ENCODE results near the gene NARS2. TPM values are rescaled to one million over a fixed set of nuclear protein-coding genes. Genes with fewer than 3 reads are reported as not detected.

The NARS2 gene
- total RNA-seq, 1 experiment from 2014 or later: 30.2 TPM

- Histone ChIP-seq H3K4me1 (no peaks in the 10 kb centered on the region), H3K27ac (no peak overlapping the region), H3K36me3 (peaks cover 7% of the 10 kb centered on the region), H3K4me3 (no peak overlapping the region), H3K27me3 (no peaks in the 10 kb centered on the region), H3K9me3 (replicated peaks) (no peaks in the 10 kb centered on the region)
- no peak for DNase-seq
Measured at GRCh38 chr11:78438298-78438975, 136.2 kb downstream of the NARS2 start.

GRCh38 chr11:78432956-78433355, 141.7 kb downstream of the NARS2 start:
- Histone ChIP-seq H3K27ac (no peak overlapping the region), H3K27me3 (no peaks in the 10 kb centered on the region), H3K4me3 (no peak overlapping the region), H3K36me3 (0 out of 2 replicates have a peak, but pooled peaks cover 2% of the 10 kb centered on the region), H3K9me3 (replicated peaks) (no peaks in the 10 kb centered on the region), H3K4me1 (no peaks in the 10 kb centered on the region)
- no peak for DNase-seq

DNA sequence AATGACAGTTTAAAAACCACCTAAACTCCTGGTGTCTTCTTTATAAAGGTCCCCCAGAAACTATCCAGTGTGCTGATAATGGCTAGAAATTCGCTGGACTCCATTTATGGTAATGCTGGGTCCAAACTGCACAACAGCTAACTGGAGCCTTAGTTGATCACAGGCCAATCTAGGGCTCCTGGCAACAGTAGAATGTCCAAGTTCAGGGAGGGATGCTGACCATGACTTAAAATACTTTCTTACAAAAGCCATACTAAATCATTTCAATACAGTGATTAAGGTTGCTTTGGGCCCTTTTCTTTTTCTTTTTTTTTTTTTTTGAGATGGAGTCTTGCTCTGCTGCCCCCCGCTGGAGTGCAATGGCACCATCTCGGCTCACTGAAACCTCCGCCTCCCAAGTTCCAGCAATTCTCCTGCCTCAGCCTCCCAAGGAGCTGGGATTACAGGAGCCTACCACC, 142.6 kb downstream of the NARS2 start:
- no peaks in the 10 kb centered on the region for H3K27me3 ChIP-seq
- no peaks in the 10 kb centered on the region for H3K9me3 ChIP-seq (replicated peaks)
- DNase-seq: peak in 1 of 2 experiments; percentile 35
- no peak overlapping the region for H3K27ac ChIP-seq
- H3K36me3 ChIP-seq: no peaks in the 10 kb centered on the region
- H3K4me1 ChIP-seq: no peaks in the 10 kb centered on the region
- no peak overlapping the region for H3K4me3 ChIP-seq

- H3K4me1 ChIP-seq: no peaks in the 10 kb centered on the region
- H3K9me3 ChIP-seq (replicated peaks): no peaks in the 10 kb centered on the region
- H3K36me3 ChIP-seq: no peaks in the 10 kb centered on the region
- no peak overlapping the region for H3K27ac ChIP-seq
- no peak for DNase-seq
- H3K4me3 ChIP-seq: no peak overlapping the region
- no peaks in the 10 kb centered on the region for H3K27me3 ChIP-seq
Measured at GRCh38 chr11:78429660-78430059, 145.0 kb downstream of the NARS2 start.

- Histone ChIP-seq H3K27me3 (no peaks in the 10 kb centered on the region), H3K4me3 (no peak overlapping the region), H3K4me1 (no peaks in the 10 kb centered on the region), H3K36me3 (no peaks in the 10 kb centered on the region), H3K9me3 (replicated peaks) (no peaks in the 10 kb centered on the region), H3K27ac (no peak overlapping the region)
- no peak for DNase-seq
Measured at GRCh38 chr11:78429209-78429608, 145.5 kb downstream of the NARS2 start.

DNA sequence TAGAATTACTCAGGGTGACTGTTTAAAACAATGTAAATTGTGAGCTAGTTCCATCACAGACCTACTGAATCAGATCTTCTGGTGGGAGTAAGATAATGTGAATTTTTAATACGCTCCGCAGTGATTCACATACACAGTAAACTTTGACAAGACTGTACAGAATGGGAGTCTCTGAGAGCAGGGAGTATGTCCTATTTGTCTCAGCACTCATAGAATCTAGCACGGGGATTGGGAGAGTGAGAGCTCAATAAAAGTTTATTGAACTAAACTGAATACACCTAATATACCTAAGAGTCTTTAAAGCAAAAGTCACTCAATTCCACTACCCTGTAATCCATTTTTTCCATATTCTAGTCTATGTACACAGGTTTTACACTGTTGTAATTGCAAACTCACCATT, 145.9 kb downstream of the NARS2 start:
- Histone ChIP-seq H3K4me1 (no peaks in the 10 kb centered on the region), H3K27ac (no peak overlapping the region), H3K36me3 (no peaks in the 10 kb centered on the region), H3K4me3 (no peak overlapping the region), H3K9me3 (replicated peaks) (no peaks in the 10 kb centered on the region), H3K27me3 (no peaks in the 10 kb centered on the region)
- no peak for DNase-seq

DNA sequence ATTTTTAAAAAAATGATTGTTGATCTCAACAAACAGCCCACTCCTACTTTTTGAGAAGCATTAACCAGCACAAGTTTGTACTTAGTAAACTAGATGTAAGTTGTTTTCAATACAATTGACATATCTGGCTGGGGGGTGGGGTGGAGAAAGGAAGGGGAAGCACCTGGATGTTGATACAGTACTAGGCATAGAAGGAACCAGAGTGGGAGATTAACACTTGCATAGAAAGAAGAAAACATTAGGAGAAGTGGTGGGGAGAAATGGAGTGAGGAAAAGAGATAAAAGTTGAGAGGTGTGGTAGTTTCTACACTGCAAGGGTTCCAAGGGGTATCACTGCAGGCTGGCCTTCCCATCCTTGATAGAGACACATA, 146.4 kb downstream of the NARS2 start:
- H3K4me1 ChIP-seq: no peaks in the 10 kb centered on the region
- H3K9me3 ChIP-seq (replicated peaks): no peaks in the 10 kb centered on the region
- no peak for DNase-seq
- H3K27me3 ChIP-seq: no peaks in the 10 kb centered on the region
- H3K4me3 ChIP-seq: no peak overlapping the region
- no peaks in the 10 kb centered on the region for H3K36me3 ChIP-seq
- no peak overlapping the region for H3K27ac ChIP-seq

GRCh38 chr11:78427615-78428265, 146.9 kb downstream of the NARS2 start:
- Histone ChIP-seq H3K27ac (no peak overlapping the region), H3K4me3 (no peak overlapping the region), H3K36me3 (no peaks in the 10 kb centered on the region)

DNA sequence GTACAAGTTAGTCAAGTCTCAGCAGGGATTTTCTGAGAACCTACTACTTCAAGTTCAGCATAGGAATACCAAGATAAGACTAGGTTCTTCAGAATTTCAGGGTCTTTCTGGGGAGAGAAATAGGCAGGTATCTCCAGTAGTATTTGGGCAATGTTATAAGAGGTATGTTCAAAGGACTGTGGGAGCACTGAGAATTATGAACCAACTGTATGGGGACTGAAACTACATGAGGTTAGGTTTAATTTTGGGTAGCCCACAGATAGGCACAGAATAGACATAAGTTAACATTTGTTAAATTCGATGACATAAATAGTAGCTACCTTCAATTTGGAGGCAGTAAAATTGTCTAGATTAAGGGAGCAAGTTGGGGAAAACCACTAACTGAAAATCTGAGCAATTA, 147.8 kb downstream of the NARS2 start:
- Histone ChIP-seq H3K27ac (no peak overlapping the region), H3K4me3 (no peak overlapping the region), H3K27me3 (no peaks in the 10 kb centered on the region), H3K36me3 (no peaks in the 10 kb centered on the region), H3K9me3 (replicated peaks) (no peaks in the 10 kb centered on the region), H3K4me1 (no peaks in the 10 kb centered on the region)
- DNase-seq: no peak

More at GRCh38 chr11:78427615-78428265, 146.9 kb downstream of the NARS2 start:
- H3K27me3 ChIP-seq: no peaks in the 10 kb centered on the region
- DNase-seq: no peak
- no peaks in the 10 kb centered on the region for H3K4me1 ChIP-seq
- no peaks in the 10 kb centered on the region for H3K9me3 ChIP-seq (replicated peaks)

DNA sequence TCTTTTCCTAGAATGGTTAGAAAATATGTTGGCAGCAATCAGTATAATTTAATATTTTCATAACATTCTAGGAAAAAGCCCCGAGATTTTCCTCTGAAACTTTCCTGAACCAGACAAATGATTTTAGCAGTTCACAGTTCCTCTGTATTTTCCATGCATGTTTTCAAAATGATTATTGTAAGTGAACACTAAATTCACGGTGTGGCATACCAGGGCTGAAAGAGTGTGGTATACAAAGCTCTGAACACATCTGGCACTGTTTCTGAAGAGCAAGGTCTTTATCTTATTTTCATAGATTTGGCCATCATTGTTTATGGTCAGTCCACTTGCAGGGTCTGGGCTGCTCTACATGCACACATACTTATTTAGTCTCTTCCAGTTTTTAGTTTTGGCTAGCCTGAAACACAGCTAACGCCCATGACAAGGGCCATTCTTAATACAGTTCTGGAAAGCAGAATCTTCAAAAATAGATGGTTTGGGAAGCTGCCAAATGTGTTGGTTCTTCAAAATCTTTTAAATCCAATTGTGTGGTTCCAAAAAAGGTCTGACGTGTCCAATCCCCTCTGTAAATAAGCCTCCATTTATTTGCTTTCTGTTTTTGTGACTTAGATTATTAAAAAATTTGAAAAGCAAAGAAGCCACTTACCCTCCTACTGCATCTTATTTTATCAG, 149.1 kb downstream of the NARS2 start:
- Histone ChIP-seq H3K27ac (no peak overlapping the region), H3K4me1 (0 out of 2 replicates have a peak, but pooled peaks cover 4% of the 10 kb centered on the region), H3K9me3 (replicated peaks) (no peaks in the 10 kb centered on the region), H3K27me3 (no peaks in the 10 kb centered on the region), H3K36me3 (no peaks in the 10 kb centered on the region), H3K4me3 (no peak overlapping the region)
- DNase-seq: no peak

GRCh38 chr11:78424334-78425270, 150.1 kb downstream of the NARS2 start:
- 0 out of 2 replicates have a peak, but pooled peaks cover 4% of the 10 kb centered on the region for H3K4me1 ChIP-seq
- no peaks in the 10 kb centered on the region for H3K9me3 ChIP-seq (replicated peaks)
- no peak overlapping the region for H3K27ac ChIP-seq
- no peak for DNase-seq
- no peaks in the 10 kb centered on the region for H3K27me3 ChIP-seq
- no peaks in the 10 kb centered on the region for H3K36me3 ChIP-seq
- H3K4me3 ChIP-seq: no peak overlapping the region

DNA sequence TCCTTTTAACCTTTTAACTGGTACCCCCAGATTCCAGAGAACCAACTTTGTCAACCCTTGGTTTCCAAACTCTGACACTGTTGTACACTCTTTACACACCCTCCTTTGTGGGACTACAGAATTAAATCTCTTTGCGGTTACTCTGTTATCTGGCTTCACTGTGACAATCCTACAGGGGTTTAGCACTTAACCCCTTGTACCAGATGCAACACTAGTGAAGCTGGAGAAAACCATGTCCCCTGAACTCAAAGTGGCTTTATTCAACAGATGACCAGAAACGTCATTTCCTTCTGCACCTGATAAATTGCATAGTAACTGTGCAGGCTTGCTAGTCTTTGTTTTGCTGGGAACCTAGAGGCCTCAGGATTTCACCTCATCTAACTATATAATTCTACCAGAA, 151.4 kb downstream of the NARS2 start:
- H3K27ac ChIP-seq: no peak overlapping the region
- DNase-seq: no peak
- H3K4me3 ChIP-seq: no peak overlapping the region
- no peaks in the 10 kb centered on the region for H3K27me3 ChIP-seq
- H3K9me3 ChIP-seq (replicated peaks): no peaks in the 10 kb centered on the region
- 0 out of 2 replicates have a peak, but pooled peaks cover 4% of the 10 kb centered on the region for H3K4me1 ChIP-seq
- no peaks in the 10 kb centered on the region for H3K36me3 ChIP-seq

DNA sequence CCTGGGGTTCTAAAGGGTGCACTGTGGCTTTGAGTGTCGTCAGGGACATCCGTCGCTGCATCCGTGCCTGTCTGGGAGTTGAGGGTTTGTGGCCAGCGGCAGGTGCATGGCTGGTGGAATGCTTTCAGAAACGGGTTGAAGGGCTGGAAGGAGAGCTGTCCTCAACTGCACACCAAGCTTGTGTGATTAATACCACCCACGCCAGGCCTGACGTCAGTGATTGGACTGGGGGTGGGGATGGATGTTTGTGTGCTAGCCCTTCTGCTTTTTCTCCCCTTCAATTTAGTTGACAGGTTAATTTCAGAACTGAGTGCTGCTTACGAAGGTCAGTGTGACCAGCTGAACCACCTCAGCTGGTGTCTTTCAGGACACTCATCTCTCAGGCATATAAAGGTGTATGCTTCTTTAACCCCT, 153.9 kb downstream of the NARS2 start:
- Histone ChIP-seq H3K9me3 (replicated peaks) (no peaks in the 10 kb centered on the region), H3K27ac (no peak overlapping the region), H3K4me1 (0 out of 2 replicates have a peak, but pooled peaks cover 4% of the 10 kb centered on the region), H3K27me3 (no peaks in the 10 kb centered on the region), H3K36me3 (no peaks in the 10 kb centered on the region), H3K4me3 (no peak overlapping the region)
- peak; percentile 31 to 40 for DNase-seq

DNA sequence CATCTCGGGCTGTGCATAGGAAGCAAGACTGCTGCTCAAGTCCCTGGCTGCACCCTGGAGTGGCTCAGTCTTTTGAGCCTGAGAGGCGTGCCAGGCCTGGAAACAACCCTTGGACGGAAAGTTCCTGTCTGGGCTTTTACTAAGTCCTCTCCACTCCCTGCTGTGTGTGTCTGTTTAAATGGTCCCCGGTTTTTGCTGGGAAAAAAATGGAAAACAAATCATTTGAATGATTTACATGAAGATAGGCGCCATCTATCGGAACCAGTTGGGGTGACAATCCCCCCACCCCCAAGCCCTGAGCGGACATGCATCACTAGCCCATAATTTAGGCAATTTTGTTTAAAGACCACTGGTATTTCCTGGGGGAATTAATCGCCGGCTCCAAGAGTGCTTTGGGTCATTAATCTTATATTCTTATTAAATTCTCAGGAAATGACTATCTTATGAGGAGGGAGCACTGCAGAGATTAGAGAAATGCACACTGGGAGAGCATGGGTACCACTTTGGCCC, 154.4 kb downstream of the NARS2 start:
- Histone ChIP-seq H3K4me3 (no peak overlapping the region), H3K36me3 (no peaks in the 10 kb centered on the region)
- peak; percentile 67 to 79 for DNase-seq

More for the DNA sequence above, 154.4 kb downstream of the NARS2 start:
- no peak overlapping the region for H3K27ac ChIP-seq
- 0 out of 2 replicates have a peak, but pooled peaks cover 4% of the 10 kb centered on the region for H3K4me1 ChIP-seq
- no peaks in the 10 kb centered on the region for H3K27me3 ChIP-seq
- no peaks in the 10 kb centered on the region for H3K9me3 ChIP-seq (replicated peaks)

Data from SJCRH30 (cell line).